WTC11 (cell line): ENCODE measurements around the gene SLC25A28. TPM values are rescaled to one million over a fixed set of nuclear protein-coding genes. Genes with fewer than 3 reads are reported as not detected.
"Not testable (repeated sequence)": the region's sequence is repeated elsewhere in the genome, so short reads cannot be mapped to it uniquely, and the experiment has no call there.

Experiments used
- ATAC-seq: fragments of 200-7000 bp; cut with Tn5 transposase; 2 replicates; pipeline ENCODE4 v1.10.0; 2021; ENCODE audit warnings: mild to moderate bottlenecking, moderate library complexity
- CTCF ChIA-PET: fragments of 300-600 bp; sonication (Branson Sonifier 250); formaldehyde crosslinking; loops from one replicate; lab custom pipeline; 2021; ENCODE audit warnings: antibody characterized with exemption; lab: Charles Lee
- POLR2A ChIA-PET: fragments of 350-600 bp; sonication (Branson Sonifier 250); formaldehyde crosslinking; loops from one replicate; lab custom pipeline; 2021; ENCODE audit warnings: antibody characterized with exemption; lab: Charles Lee
- DNase-seq: peaks from one replicate; pipeline ENCODE4 v3.0.0; 2021; ENCODE audit warnings: low spot score
- H3K27ac Mint-ChIP-seq: 2 replicates; pipeline ENCODE4 v1.8.0; 2021; ENCODE audit warnings: mixed read lengths
- H3K27me3 Mint-ChIP-seq: 2 replicates; pipeline ENCODE4 v1.8.0; 2021; ENCODE audit warnings: low read depth, mild to moderate bottlenecking, moderate library complexity, mixed read lengths
- H3K36me3 Mint-ChIP-seq: 2 replicates; pipeline ENCODE4 v1.8.0; 2021; ENCODE audit warnings: mixed read lengths
- H3K4me1 Mint-ChIP-seq: 2 replicates; pipeline ENCODE4 v1.8.0; 2022; ENCODE audit warnings: mixed read lengths
- H3K4me3 Mint-ChIP-seq: 2 replicates; pipeline ENCODE4 v1.8.0; 2021; ENCODE audit warnings: mild to moderate bottlenecking, moderate library complexity, mixed read lengths
- H3K9me3 Mint-ChIP-seq: 2 replicates; pipeline ENCODE4 v1.8.0; 2021; ENCODE audit warnings: mixed read lengths
- ATF1 ChIP-seq: sonication (generic); formaldehyde crosslinking; IDR thresholded peaks from 2 replicates; pipeline ENCODE4 v1.8.1; 2023; ENCODE audit warnings: mild to moderate bottlenecking, moderate library complexity, missing genetic modification reagents
- ATF3 ChIP-seq: sonication (generic); formaldehyde crosslinking; conservative IDR thresholded peaks from 2 replicates; pipeline ENCODE4 v1.8.1; 2022; ENCODE audit warnings: mild to moderate bottlenecking, missing genetic modification reagents
- CBFB ChIP-seq: sonication (generic); formaldehyde crosslinking; IDR thresholded peaks from 2 replicates; pipeline ENCODE4 v1.8.1; 2022; ENCODE audit warnings: mild to moderate bottlenecking, low read depth, missing genetic modification reagents
- CDX4 ChIP-seq: fragments of 250-450 bp; sonication (Bioruptor Pico); IDR thresholded peaks from 2 replicates; pipeline ENCODE4 v1.9.0; 2021; ENCODE audit warnings: moderate library complexity, mild to moderate bottlenecking, inconsistent platforms, borderline replicate concordance
- CREM ChIP-seq: sonication (generic); formaldehyde crosslinking; IDR thresholded peaks from 2 replicates; pipeline ENCODE4 v1.8.1; 2022; ENCODE audit warnings: mild to moderate bottlenecking, missing genetic modification reagents, moderate library complexity
- CTCF ChIP-seq: fragments of 200-600 bp; IDR thresholded peaks from 2 replicates; pipeline ENCODE4 v1.8.0; 2022; ENCODE audit warnings: antibody characterized with exemption
- EMX1 ChIP-seq: fragments of 250-450 bp; sonication (Bioruptor Pico); IDR thresholded peaks from 2 replicates; pipeline ENCODE4 v1.8.0; 2021; ENCODE audit warnings: mild to moderate bottlenecking
- ESRRA ChIP-seq: sonication (generic); formaldehyde crosslinking; IDR thresholded peaks from 2 replicates; pipeline ENCODE4 v1.8.1; 2022; ENCODE audit warnings: mild to moderate bottlenecking, missing genetic modification reagents, borderline replicate concordance
- FOXK1 ChIP-seq: sonication (generic); formaldehyde crosslinking; IDR thresholded peaks from 2 replicates; pipeline ENCODE4 v1.8.0; 2022; ENCODE audit warnings: mild to moderate bottlenecking, moderate library complexity, missing genetic modification reagents
- FOXP4 ChIP-seq: sonication (generic); formaldehyde crosslinking; IDR thresholded peaks from 2 replicates; pipeline ENCODE4 v1.8.0; 2022; ENCODE audit warnings: mild to moderate bottlenecking, missing genetic modification reagents
- GABPB1 ChIP-seq: sonication (generic); formaldehyde crosslinking; IDR thresholded peaks from 2 replicates; pipeline ENCODE4 v1.8.1; 2023; ENCODE audit warnings: mild to moderate bottlenecking, missing genetic modification reagents
- GTF2I ChIP-seq: fragments of 250-450 bp; sonication (Bioruptor Pico); conservative IDR thresholded peaks from 2 replicates; pipeline ENCODE4 v1.4.0; 2021; ENCODE audit warnings: mild to moderate bottlenecking
- KAT7 ChIP-seq: sonication (generic); formaldehyde crosslinking; IDR thresholded peaks from 2 replicates; pipeline ENCODE4 v1.8.1; 2023; ENCODE audit warnings: missing genetic modification reagents, mild to moderate bottlenecking, borderline replicate concordance
- MXD4 ChIP-seq: fragments of 250-450 bp; sonication (Bioruptor Pico); IDR thresholded peaks from 2 replicates; pipeline ENCODE4 v1.8.0; 2021; ENCODE audit warnings: mild to moderate bottlenecking, moderate library complexity, borderline replicate concordance
- NFATC4 ChIP-seq: fragments of 250-450 bp; sonication (Bioruptor Pico); IDR thresholded peaks from 2 replicates; pipeline ENCODE4 v1.9.0; 2021; ENCODE audit warnings: mild to moderate bottlenecking
- NR1H2 ChIP-seq: sonication (generic); formaldehyde crosslinking; IDR thresholded peaks from 2 replicates; pipeline ENCODE4 v1.9.0; 2021; ENCODE audit warnings: mild to moderate bottlenecking, moderate library complexity, missing genetic modification reagents
- RELA ChIP-seq: sonication (generic); formaldehyde crosslinking; IDR thresholded peaks from 2 replicates; pipeline ENCODE4 v1.8.1; 2022; ENCODE audit warnings: missing genetic modification reagents, mild to moderate bottlenecking, borderline replicate concordance
- TCF7 ChIP-seq: sonication (generic); formaldehyde crosslinking; IDR thresholded peaks from 2 replicates; pipeline ENCODE4 v1.8.0; 2022; ENCODE audit warnings: mild to moderate bottlenecking, low read depth, missing genetic modification reagents, moderate library complexity
- ZMAT4 ChIP-seq: fragments of 250-450 bp; sonication (Bioruptor Pico); IDR thresholded peaks from 2 replicates; pipeline ENCODE4 v1.9.0; 2021; ENCODE audit warnings: mild to moderate bottlenecking
- ZNF219 ChIP-seq: sonication (generic); formaldehyde crosslinking; IDR thresholded peaks from 2 replicates; pipeline ENCODE4 v1.8.0; 2023; ENCODE audit warnings: missing genetic modification reagents, mild to moderate bottlenecking, borderline replicate concordance
- ZNF263 ChIP-seq: sonication (generic); formaldehyde crosslinking; IDR thresholded peaks from 2 replicates; pipeline ENCODE4 v1.8.1; 2022; ENCODE audit warnings: low read depth, mild to moderate bottlenecking, moderate library complexity, missing genetic modification reagents
- ZNF281 ChIP-seq: sonication (generic); formaldehyde crosslinking; IDR thresholded peaks from 2 replicates; pipeline ENCODE4 v1.8.0; 2023; ENCODE audit warnings: mild to moderate bottlenecking, missing genetic modification reagents
- ZNF425 ChIP-seq: fragments of 250-450 bp; sonication (Bioruptor Pico); conservative IDR thresholded peaks from 2 replicates; pipeline ENCODE4 v1.9.0; 2021; ENCODE audit warnings: mild to moderate bottlenecking
- total RNA-seq: library from RNA; stranded (reverse); gene quantifications from 3 replicates; pipeline ENCODE4 v1.2.3, GENCODE V29; 2021

The SLC25A28 gene
- total RNA-seq, 1 experiment from 2014 or later, result 18.2 TPM

- TF ChIP-seq ZNF219 (CRISPR knock-in tag), result no peak
- no peak for TF ChIP-seq ZNF263 (CRISPR knock-in tag)
- no peak for TF ChIP-seq FOXP4 (CRISPR knock-in tag)
- TF ChIP-seq, all 79 proteins: peak for 0
These were observed 21.3 kb downstream of the SLC25A28 start (continued) for GRCh38 chr10:99598781-99599509.

- no peak for TF ChIP-seq GABPB1 (CRISPR knock-in tag)
- TF ChIP-seq NFATC4 (CRISPR knock-in tag), result no peak
- TF ChIP-seq EMX1, result no peak
- no peak for TF ChIP-seq FOXK1 (CRISPR knock-in tag)
- TF ChIP-seq ATF3, result no peak
- no peak for TF ChIP-seq ZMAT4 (CRISPR knock-in tag)
- no peak for TF ChIP-seq GTF2I (CRISPR knock-in tag)
- no peak for TF ChIP-seq CBFB (CRISPR knock-in tag)
- no peak for TF ChIP-seq RELA (CRISPR knock-in tag)
- no peak for TF ChIP-seq NR1H2 (CRISPR knock-in tag)
- TF ChIP-seq ZNF425 (CRISPR knock-in tag), result no peak
- no peak for TF ChIP-seq TCF7 (CRISPR knock-in tag)
- no peak for TF ChIP-seq KAT7 (CRISPR knock-in tag)
- TF ChIP-seq CREM (CRISPR knock-in tag), result no peak
- no peak for TF ChIP-seq MXD4
- no peak for TF ChIP-seq CTCF
- no peak for TF ChIP-seq ATF1 (CRISPR knock-in tag)
- TF ChIP-seq ZNF281, result no peak
- TF ChIP-seq ESRRA (CRISPR knock-in tag), result no peak
- no peak for TF ChIP-seq CDX4 (CRISPR knock-in tag)
- TF ChIP-seq, all 79 proteins: peak for 0
- CTCF ChIA-PET, result interaction anchor here (0.8 to 1.3 kb wide), 2 partner anchors 14 to 33 kb away, joined by 4 read pairs; no protein-coding TSS in a partner anchor
- Mint-ChIP-seq H3K27ac (no peak overlapping the region), H3K4me1 (peaks cover 18% of the 10 kb centered on the region), H3K4me3 (no peak overlapping the region), H3K27me3 (no peaks in the 10 kb centered on the region), H3K36me3 (no peaks in the 10 kb centered on the region), H3K9me3 (peaks cover 12% of the 10 kb centered on the region)
- POLR2A ChIA-PET, result no interaction called here
- ATAC-seq (no peak), DNase-seq (no peak)
These were observed 22.2 kb downstream of the SLC25A28 start for GRCh38 chr10:99598011-99598410.

- CTCF ChIA-PET, result interaction anchor here (1.6 to 2.4 kb wide), 2 partner anchors 16 to 24 kb away, joined by 3 to 10 read pairs; partner anchors contain the start of gene SLC25A28
- POLR2A ChIA-PET, ATAC-seq, DNase-seq, H3K36me3 Mint-ChIP-seq, H3K9me3 Mint-ChIP-seq, H3K27me3 Mint-ChIP-seq, H3K27ac Mint-ChIP-seq, H3K4me3 Mint-ChIP-seq: not testable (repeated sequence)
- H3K4me1 Mint-ChIP-seq, result peaks cover 18% of the 10 kb centered on the region
These were observed 23.5 kb downstream of the SLC25A28 start for GRCh38 chr10:99596708-99597107.
